Measurements from ENCODE around the gene OARD1. TPM values are rescaled to one million over a fixed set of nuclear protein-coding genes. Genes with fewer than 3 reads are reported as not detected.
"Not testable (repeated sequence)": the region's sequence is repeated elsewhere in the genome, so short reads cannot be mapped to it uniquely, and the experiment has no call there.

OARD1 gene, protein sequence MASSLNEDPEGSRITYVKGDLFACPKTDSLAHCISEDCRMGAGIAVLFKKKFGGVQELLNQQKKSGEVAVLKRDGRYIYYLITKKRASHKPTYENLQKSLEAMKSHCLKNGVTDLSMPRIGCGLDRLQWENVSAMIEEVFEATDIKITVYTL
- 10 to 100 TPM; 28.4 to 32.2 TPM for total RNA-seq

DNA sequence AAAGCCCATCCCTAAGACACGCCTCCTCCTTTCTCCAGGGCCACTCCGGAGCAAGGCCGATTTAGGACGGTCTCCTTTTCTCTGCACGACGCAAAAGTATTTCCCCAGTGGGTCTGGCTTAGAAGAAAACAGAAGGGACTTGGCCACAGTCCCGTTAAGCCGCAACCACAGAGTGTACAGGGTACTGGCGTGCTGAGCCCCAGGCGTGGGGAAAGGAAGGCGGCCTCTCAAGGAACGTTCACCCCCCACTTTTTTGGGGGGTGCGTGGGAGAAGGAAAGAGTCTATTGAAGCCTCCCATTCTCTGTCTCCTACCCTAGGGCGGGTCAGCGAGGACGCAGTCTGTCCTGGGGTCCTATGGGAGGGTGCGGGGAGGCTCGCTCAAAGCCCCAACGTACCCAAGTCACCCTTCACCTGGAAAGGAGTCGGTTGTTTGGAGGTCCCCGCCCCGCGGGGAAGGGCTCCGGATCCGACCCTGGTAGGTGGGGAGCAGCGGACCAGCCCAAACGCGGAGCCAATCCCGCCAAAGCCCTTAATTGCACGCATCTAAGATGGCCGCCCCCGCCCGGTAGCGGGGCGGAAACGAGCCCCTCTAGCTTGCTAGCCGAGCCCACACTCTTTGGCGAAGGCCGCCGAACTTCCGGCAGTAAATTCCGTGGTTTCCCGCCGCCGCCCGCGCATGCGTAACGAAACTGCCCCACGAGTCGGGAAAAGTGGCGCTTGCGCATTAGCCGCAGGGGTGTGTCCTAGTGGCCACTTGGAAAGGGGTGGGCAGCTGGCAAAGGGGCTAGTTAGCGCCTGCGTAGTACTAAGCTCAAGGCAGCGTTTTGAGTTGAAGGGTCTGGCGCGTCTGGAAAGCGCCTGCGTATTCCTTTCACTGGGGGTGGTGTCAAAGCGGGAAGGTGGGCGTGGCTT is at the start of gene OARD1:
TSS of gene OARD1 (minus strand) at position 434 of the 913 bp plus-strand sequence. CDS start 722 bp downstream, outside the sequence.
- H3K9me3 Mint-ChIP-seq, result no peaks in the 10 kb centered on the region
- POLR2A ChIA-PET, result no interaction called here
- CTCF ChIA-PET, result interaction anchor here (0.7 to 1.2 kb wide), 9 partner anchors 11 to 125 kb away, joined by 3 to 5 read pairs (median 3); partner anchors contain the start of gene APOBEC2
- H3K27me3 Mint-ChIP-seq, result no peaks in the 10 kb centered on the region
- H3K4me1 Mint-ChIP-seq, result peaks cover 71% of the 10 kb centered on the region
- peak within 1 kb of the TSS; percentile 99 for H3K27ac Mint-ChIP-seq
- DNase-seq, result peak; percentile 99
- peak within 1 kb of the TSS; percentile 96 for H3K4me3 Mint-ChIP-seq
- H3K36me3 Mint-ChIP-seq (ENCODE audit: low read depth), result peaks cover 38% of the 10 kb centered on the region

DNA sequence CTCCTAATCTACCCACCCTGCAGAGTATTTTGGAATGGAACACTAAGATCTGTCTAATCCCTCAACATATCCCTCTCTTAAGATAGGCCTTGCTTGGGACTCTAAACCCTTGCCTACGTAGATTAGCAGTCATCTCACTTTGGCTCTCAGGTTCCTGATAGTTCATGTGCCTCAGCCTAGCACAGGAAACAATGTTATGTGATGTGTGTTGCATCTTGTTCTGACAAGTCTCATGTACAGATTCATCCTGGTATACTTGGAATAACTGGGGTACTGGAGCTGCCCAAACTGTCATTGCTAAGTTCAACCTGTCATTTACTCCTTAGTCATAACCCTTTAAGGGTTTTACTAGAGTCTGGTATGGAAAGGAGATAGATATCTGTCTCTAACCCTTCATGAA is 47.9 kb upstream of the OARD1 start:
- CTCF ChIA-PET, result interaction anchor here (0.7 to 1.4 kb wide), 2 partner anchors 9 to 585 kb away, joined by 3 read pairs; no protein-coding TSS in a partner anchor
- no peaks in the 10 kb centered on the region for H3K9me3 Mint-ChIP-seq
- POLR2A ChIA-PET, result no interaction called here

DNA sequence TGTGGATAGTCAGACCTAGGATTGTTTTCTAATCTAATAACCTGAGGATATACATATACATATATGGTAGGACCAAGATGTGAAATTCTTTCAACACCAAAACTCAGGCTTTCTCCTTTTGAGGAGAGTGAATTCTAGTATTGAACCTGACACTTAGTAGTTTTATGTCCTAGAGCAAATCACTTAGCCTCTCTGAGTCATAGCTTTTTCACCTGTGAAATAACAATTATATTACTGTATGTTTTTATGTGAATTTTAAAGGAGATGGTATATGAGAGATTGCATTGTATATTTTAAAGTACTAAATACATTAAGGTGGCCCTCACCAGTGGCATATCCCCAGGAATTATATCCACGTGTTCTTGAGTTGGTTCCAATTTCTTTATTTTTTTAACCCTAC is 47.4 kb upstream of the OARD1 start:
- no peak overlapping the region for H3K4me3 Mint-ChIP-seq
- POLR2A ChIA-PET, result no interaction called here
- DNase-seq, result no peak
- no peaks in the 10 kb centered on the region for H3K9me3 Mint-ChIP-seq
- no peaks in the 10 kb centered on the region for H3K27me3 Mint-ChIP-seq
- CTCF ChIA-PET, result interaction anchor here (0.7 to 1.4 kb wide), 2 partner anchors 9 to 586 kb away, joined by 3 read pairs; no protein-coding TSS in a partner anchor
- H3K27ac Mint-ChIP-seq, result no peak overlapping the region
- H3K4me1 Mint-ChIP-seq, result no peaks in the 10 kb centered on the region
- H3K36me3 Mint-ChIP-seq (ENCODE audit: low read depth), result peaks cover 8% of the 10 kb centered on the region

More for the DNA sequence above, 47.9 kb upstream of the OARD1 start:
- Mint-ChIP-seq H3K36me3 (ENCODE audit: low read depth) (peaks cover 8% of the 10 kb centered on the region), H3K27ac (no peak overlapping the region), H3K4me1 (no peaks in the 10 kb centered on the region), H3K27me3 (no peaks in the 10 kb centered on the region), H3K4me3 (no peak overlapping the region)
- no peak for DNase-seq

DNA sequence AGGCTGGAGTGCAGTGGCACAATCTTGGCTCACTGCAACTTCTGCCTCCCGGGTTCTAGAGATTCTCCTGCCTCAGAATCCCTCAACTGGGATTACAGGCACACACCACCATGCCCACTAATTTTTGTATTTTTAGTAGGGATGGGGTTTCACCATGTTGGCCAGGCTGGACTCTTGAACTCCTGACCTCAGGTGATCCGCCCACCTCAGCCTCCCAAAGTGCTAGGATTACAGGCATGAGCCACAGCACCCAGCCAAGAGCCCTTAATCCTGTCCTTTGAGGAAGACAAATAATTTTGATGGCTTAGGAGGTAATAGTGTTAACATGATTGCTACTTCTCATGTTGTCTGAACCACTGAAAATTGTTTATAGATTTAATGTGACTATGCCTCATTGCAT is 42.9 kb upstream of the OARD1 start:
- H3K4me1 Mint-ChIP-seq; CTCF ChIA-PET; POLR2A ChIA-PET; H3K27ac Mint-ChIP-seq; H3K36me3 Mint-ChIP-seq (ENCODE audit: low read depth); H3K9me3 Mint-ChIP-seq; DNase-seq; H3K27me3 Mint-ChIP-seq; H3K4me3 Mint-ChIP-seq: not testable (repeated sequence)

DNA sequence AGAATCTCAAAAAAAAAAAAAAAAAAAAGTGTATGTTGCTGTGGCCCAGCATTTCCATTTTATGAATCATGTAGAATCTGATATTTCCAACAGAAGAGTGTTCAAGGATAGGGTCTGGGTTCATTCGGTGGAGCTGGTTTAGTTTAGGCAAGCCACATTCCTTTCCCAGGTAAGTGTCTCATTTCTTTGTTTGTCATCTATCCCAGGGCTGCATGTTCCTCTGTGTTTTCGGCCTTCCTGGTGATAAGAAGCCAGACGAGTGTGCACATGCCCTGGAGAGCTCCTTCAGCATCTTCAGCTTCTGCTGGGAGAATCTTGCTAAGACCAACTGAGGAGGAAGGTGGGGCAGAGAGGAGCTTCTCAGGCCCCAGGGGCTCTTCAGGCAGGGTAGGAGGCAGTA is 38.9 kb upstream of the OARD1 start:
- H3K27ac Mint-ChIP-seq, result no peak overlapping the region
- H3K4me3 Mint-ChIP-seq, result no peak overlapping the region
- H3K9me3 Mint-ChIP-seq, result no peaks in the 10 kb centered on the region
- no peaks in the 10 kb centered on the region for H3K36me3 Mint-ChIP-seq (ENCODE audit: low read depth)
- CTCF ChIA-PET, result interaction anchor here (1.6 kb wide), 1 partner anchor 9 kb away, joined by 3 read pairs; no protein-coding TSS in a partner anchor
- DNase-seq, result no peak
- no peaks in the 10 kb centered on the region for H3K27me3 Mint-ChIP-seq
- no peaks in the 10 kb centered on the region for H3K4me1 Mint-ChIP-seq
- POLR2A ChIA-PET, result no interaction called here

DNA sequence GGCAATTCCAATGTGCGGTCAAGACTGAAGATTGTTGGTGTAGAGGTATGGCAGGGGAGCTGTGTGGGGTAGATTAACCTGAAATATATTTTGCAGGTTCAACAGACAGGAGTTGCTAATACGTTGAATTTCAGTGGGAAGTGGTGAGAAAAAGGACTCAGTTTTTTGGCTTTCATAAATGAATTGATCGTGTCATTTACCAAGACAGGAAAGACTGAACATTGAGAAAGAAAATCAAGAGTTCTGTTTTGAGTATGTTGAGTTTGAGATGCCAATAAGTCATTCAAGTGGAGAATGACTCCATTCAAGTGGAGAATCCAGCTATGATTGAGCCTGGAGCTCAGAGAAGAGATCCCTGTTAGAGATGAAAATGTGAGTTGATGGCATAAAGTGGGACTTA is 31.7 kb upstream of the OARD1 start:
- Mint-ChIP-seq H3K4me1 (peaks cover 1% of the 10 kb centered on the region), H3K27me3 (no peaks in the 10 kb centered on the region), H3K36me3 (ENCODE audit: low read depth) (peaks cover 17% of the 10 kb centered on the region), H3K4me3 (no peak overlapping the region), H3K9me3 (no peaks in the 10 kb centered on the region), H3K27ac (no peak overlapping the region)
- CTCF ChIA-PET, result interaction anchor here (1.2 to 1.4 kb wide), 4 partner anchors 24 to 93 kb away, joined by 3 read pairs; no protein-coding TSS in a partner anchor
- no peak for DNase-seq
- POLR2A ChIA-PET, result no interaction called here

DNA sequence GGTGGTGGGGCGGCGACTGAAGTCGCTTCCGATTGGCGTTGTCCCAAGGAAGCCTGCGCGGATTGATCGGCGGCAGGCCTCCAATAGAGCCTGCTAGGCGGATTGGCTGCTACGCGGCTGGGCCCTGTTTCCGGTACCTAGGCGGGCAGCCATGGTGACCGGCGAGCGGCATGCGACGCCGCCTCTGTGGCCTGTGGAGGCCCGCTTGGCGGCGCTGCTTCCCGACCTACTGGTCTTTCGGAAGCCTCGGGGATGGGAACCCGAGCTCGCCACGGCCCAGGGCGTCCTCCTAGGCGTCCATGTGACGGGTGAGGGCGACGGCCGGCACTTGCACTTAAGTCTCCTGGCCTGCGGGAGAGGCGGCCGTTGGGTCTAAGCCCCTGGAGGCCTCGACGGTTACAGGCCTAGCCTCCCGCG is 28.7 kb upstream of the OARD1 start:
- POLR2A ChIA-PET, result no interaction called here
- Mint-ChIP-seq H3K9me3 (no peaks in the 10 kb centered on the region), H3K4me3 (no peak overlapping the region), H3K4me1 (peaks cover 4% of the 10 kb centered on the region), H3K36me3 (ENCODE audit: low read depth) (peaks cover 45% of the 10 kb centered on the region), H3K27ac (no peak overlapping the region), H3K27me3 (no peaks in the 10 kb centered on the region)
- CTCF ChIA-PET, result interaction anchor here (1.0 to 1.4 kb wide), 2 partner anchors 13 to 87 kb away, joined by 3 read pairs; no protein-coding TSS in a partner anchor
- no peak for DNase-seq

DNA sequence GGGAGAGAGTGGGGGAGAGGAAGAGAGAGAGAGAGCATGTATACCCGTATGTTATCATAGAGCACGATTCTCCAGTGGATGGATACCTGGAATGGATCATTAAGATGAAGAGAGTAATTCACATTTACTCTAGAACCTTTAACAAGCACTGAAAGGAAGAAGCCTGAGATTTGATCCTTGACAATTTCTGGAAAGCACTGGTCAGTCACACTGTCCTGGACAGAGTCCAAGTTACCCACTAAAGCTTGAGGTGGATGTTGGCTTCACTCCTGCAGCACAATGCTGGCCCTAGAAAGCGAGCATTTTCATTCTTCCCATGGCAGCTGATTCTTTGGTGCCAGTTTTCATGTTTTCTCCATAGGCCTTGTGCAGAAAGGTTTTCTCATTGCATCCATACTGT is 26.2 kb upstream of the OARD1 start:
- Mint-ChIP-seq H3K9me3 (no peaks in the 10 kb centered on the region), H3K4me1 (peaks cover 4% of the 10 kb centered on the region), H3K36me3 (ENCODE audit: low read depth) (peaks cover 63% of the 10 kb centered on the region), H3K27ac (no peak overlapping the region), H3K27me3 (no peaks in the 10 kb centered on the region), H3K4me3 (no peak overlapping the region)
- ChIA-PET CTCF (no interaction called here), POLR2A (no interaction called here)
- DNase-seq, result no peak

DNA sequence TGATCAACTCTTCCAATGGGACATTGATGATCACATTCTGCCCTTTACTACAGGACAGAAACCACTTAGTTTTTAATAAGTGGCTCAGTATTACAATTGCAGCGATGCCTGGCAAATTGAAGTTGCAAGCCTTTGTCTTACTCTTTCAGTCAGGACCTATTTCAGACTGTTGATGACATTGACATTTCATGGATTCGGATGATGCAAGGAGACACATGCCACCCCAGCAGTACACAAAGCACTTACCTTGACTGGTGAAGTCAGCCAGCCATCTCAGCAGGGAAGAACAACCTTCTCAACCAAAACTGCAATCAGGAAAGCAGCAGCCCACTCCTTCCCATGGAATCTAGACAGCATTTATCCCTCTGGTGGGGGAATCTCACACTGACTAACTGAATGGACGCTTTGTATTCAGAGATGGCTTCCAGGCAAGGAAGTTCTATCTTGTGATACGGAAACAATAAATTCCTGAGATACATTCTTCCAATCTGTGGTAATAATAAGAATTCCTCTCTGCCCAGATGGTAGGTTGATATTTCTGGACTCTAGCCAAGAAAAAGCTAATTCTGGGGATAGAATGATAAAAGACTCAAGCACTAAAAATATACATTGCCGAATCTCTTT is 25.4 kb upstream of the OARD1 start:
- Mint-ChIP-seq H3K27me3 (no peaks in the 10 kb centered on the region), H3K27ac (no peak overlapping the region), H3K4me1 (peaks cover 4% of the 10 kb centered on the region), H3K4me3 (no peak overlapping the region), H3K9me3 (no peaks in the 10 kb centered on the region), H3K36me3 (ENCODE audit: low read depth) (peaks cover 69% of the 10 kb centered on the region)
- no peak for DNase-seq
- ChIA-PET CTCF (interaction anchor here (0.5 kb wide), 1 partner anchor 768 kb away, joined by 4 read pairs; no protein-coding TSS in a partner anchor), POLR2A (no interaction called here)

DNA sequence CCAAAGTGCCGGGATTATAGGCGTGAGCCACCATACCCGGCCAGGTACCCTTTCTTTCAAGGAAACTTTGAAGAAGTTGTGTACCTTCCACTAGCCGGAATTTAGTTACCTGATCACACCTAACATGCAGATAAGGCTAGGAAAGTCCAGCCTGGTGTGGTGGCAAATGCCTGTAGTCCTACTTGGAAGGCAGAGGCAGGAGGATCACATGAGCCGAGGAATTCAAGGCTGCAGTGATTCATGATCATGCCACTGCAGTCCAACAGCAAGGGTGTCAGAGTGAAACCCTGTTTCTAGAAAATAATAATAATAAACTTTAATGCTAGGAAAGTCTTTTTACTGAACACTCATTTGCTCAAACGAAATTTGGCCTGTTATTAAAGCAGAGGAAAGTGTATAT is 21.6 kb upstream of the OARD1 start:
- POLR2A ChIA-PET, result no interaction called here
- H3K9me3 Mint-ChIP-seq, result no peaks in the 10 kb centered on the region
- no peaks in the 10 kb centered on the region for H3K27me3 Mint-ChIP-seq
- no peak overlapping the region for H3K27ac Mint-ChIP-seq
- no peak overlapping the region for H3K4me3 Mint-ChIP-seq
- no peak for DNase-seq
- peaks cover 4% of the 10 kb centered on the region for H3K4me1 Mint-ChIP-seq
- CTCF ChIA-PET, result no interaction called here
- peaks cover 75% of the 10 kb centered on the region for H3K36me3 Mint-ChIP-seq (ENCODE audit: low read depth)

DNA sequence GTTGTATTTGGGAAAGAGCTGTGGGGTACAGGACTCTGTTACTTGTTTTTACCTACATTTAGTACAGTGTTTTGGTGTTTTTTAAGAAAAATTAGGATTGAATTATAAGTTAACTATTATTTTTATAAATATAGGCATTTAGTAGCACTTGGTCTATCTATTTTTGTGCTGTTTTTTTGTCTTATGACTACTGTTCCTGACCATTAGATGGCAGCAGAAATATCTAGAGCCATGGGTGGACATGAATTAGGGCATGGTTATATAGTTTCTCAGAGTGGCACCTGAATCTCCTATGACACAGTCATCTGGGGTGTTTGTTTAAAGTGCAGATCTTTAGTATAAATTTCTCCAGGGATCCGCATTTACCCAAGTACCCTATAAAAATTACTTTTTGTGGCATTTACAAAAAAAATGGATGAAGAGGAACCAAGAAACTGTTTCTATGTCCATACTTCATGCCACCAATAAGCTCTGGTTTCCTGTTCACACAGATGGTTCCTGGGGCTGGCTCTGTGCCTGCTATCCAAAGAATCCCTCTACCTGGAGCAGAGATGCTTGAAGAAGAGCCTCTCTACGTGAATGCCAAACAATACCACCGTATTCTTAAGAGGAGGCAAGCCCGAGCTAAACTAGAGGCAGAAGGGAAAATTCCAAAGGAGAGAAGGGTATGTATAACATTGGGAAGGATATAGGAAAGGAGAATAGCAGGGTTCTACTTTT is 20.4 kb upstream of the OARD1 start:
- POLR2A ChIA-PET, result no interaction called here
- H3K36me3 Mint-ChIP-seq (ENCODE audit: low read depth), result peaks cover 71% of the 10 kb centered on the region
- CTCF ChIA-PET, result interaction anchor here (1.3 kb wide), 1 partner anchor 18 kb away, joined by 4 read pairs; no protein-coding TSS in a partner anchor
- no peaks in the 10 kb centered on the region for H3K9me3 Mint-ChIP-seq
- peaks cover 3% of the 10 kb centered on the region for H3K4me1 Mint-ChIP-seq
- no peaks in the 10 kb centered on the region for H3K27me3 Mint-ChIP-seq
- H3K27ac Mint-ChIP-seq, result no peak overlapping the region
- no peak overlapping the region for H3K4me3 Mint-ChIP-seq
- DNase-seq, result no peak

DNA sequence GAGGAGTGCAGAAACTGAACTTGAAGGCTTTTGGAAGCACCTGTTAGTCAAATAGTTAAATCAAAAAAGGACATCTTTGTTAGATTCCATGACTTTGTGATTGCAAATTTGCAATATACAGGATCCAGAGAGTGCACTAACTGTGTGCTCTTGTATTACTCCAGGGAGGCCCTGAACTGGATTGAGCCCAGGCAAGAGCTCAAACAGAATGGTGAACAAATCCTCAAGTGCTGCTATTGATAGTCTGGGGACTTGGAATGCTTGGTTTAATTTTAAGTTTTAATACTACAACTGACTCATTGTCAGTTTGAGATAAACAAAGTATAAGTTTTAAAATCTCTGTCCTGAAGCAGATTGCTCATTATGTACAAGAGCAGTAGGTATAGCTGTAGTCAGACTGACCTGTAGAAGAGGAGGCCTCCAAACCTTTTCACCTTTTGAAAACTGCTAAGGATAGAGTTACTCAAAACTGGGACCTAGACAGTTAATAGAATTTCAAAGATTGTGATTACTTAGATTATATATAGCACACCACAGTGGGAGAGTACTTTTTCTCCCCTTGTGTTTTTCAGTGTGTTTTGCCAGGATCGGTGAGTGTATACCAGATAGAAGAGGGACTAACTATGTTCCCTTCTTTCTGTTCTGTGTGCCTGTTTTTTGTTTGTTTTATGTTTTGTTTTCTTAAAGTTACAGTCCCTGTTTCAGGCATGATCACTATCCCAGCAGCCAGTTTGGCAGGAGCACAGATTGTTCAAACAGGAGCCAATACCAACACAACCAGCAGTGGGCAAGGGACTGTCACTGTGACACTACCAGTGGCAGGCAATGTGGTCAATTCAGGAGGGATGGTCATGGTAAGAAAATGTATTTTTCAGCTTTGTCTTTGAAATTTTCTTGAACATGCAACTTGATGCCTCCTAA is 18.9 kb upstream of the OARD1 start:
- Mint-ChIP-seq H3K27ac (no peak overlapping the region), H3K36me3 (ENCODE audit: low read depth) (peaks cover 65% of the 10 kb centered on the region)

More for the DNA sequence above, 18.9 kb upstream of the OARD1 start:
- H3K27me3 Mint-ChIP-seq, result no peaks in the 10 kb centered on the region
- no peaks in the 10 kb centered on the region for H3K9me3 Mint-ChIP-seq
- POLR2A ChIA-PET, result no interaction called here
- CTCF ChIA-PET, result interaction anchor here (0.6 kb wide), 1 partner anchor 15 kb away, joined by 3 read pairs; no protein-coding TSS in a partner anchor
- no peak for DNase-seq
- H3K4me3 Mint-ChIP-seq, result no peak overlapping the region
- peaks cover 3% of the 10 kb centered on the region for H3K4me1 Mint-ChIP-seq

Measured in activated CD4-positive, alpha-beta T cell treated with anti-CD3 and anti-CD28 coated beads, Interleukin-2, amount 10 ng/mL, durations not matched to agents 7 days and 5 days (primary cell).